ENCODE results near the gene KSR2.

- no peak for TF ChIP-seq GATA2 (IDR thresholded peaks at IDR 0.05; ENCODE audit: low read depth, low read length)
- no peak for TF ChIP-seq GATA3 (IDR thresholded peaks at IDR 0.05; ENCODE audit: low read depth, low read length)
Observed at GRCh38 chr12:117587631-117588287, 381.0 kb downstream of the KSR2 start.
